WERI-Rb-1 (cell line): ENCODE results near the gene PSMA2.

Experiments
- DNase-seq: peaks from one replicate; pipeline ENCODE4 v3.0.0-alpha.2; 2020
- H3K27ac ChIP-seq: fragments of 250-450 bp; sonication (Bioruptor Pico); 2 replicates; pipeline ENCODE4 v1.5.1; 2020; ENCODE audit warnings: mild to moderate bottlenecking, moderate library complexity
- H3K27me3 ChIP-seq: fragments of 250-450 bp; sonication (Bioruptor Pico); 2 replicates; pipeline ENCODE4 v1.5.1; 2021; ENCODE audit warnings: mild to moderate bottlenecking, low read depth, moderate library complexity; ENCODE audit not compliant: insufficient read depth, severe bottlenecking
- H3K36me3 ChIP-seq: fragments of 250-450 bp; sonication (Bioruptor Pico); 2 replicates; pipeline ENCODE4 v1.5.1; 2020; ENCODE audit warnings: mild to moderate bottlenecking, moderate library complexity
- H3K4me3 ChIP-seq: 2 replicates; pipeline ENCODE4 v1.5.1; 2011; ENCODE audit warnings: low read depth, mild to moderate bottlenecking, control low read depth, low read length
- H3K9me3 ChIP-seq: fragments of 250-450 bp; sonication (Bioruptor Pico); 2 replicates; pipeline ENCODE4 v1.5.1; 2021; ENCODE audit warnings: mild to moderate bottlenecking, moderate library complexity; ENCODE audit not compliant: severe bottlenecking
- CTCF ChIP-seq: IDR thresholded peaks from 2 replicates; pipeline ENCODE4 v1.5.1; 2011; ENCODE audit warnings: low read depth, mild to moderate bottlenecking, control low read depth, inconsistent platforms, low read length

The PSMA2 gene

DNA sequence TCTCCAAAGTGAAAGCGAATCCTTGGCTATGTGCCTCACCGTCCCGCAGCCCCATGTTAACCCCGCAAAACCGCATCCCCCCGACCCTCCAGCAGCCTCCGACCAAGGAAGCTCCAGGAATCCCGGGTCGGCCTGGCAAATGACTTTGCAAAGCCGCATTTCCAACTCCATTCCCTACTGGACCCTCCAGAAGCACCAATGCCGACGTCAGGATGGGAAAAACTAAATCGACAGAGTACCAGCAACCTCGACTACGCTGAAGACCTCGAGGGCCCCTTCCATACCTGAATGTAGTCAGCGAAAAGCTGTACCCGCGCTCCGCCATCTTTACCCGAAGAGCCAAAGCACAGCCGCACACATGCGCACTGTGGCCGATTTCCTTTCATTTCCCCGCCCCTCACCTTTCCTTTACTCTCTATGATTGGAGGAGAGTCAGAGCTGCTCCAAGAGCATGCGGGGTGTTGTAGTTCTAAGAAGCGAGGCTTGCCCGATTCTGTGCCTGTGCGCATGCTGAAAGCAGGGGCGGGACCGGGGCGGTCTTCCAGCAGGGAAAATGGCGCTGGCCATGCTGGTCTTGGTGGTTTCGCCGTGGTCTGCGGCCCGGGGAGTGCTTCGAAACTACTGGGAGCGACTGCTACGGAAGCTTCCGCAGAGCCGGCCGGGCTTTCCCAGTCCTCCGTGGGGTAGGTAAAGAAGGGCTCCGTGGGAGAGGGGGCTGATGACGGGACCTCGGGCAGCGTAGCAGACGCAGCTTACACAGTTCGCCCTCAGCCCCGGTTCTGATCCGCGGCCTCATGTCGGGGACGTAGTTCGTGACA is at the start of gene PSMA2, which contains the start of gene MRPL32:
PSMA2 (minus strand) TSS at position 341 of the 818 bp plus-strand sequence; CDS start at position 325, 16 bp downstream.
MRPL32 (plus strand) TSS at position 543 of the 818 bp plus-strand sequence; CDS start at position 554, 11 bp downstream.
- peak within 1 kb of the TSS; percentile 96 for H3K4me3 ChIP-seq
- TF ChIP-seq CTCF = no peak
- H3K27ac ChIP-seq = peak within 1 kb of the TSS; percentile 84
- H3K9me3 ChIP-seq = no peaks in the 10 kb centered on the region
- DNase-seq = peak; percentile 96
- H3K27me3 ChIP-seq = no peaks in the 10 kb centered on the region
- H3K36me3 ChIP-seq = peaks cover 26% of the 10 kb centered on the region

- Histone ChIP-seq H3K4me3 (no peak overlapping the region), H3K9me3 (peaks cover 8% of the 10 kb centered on the region), H3K27ac (no peak overlapping the region), H3K36me3 (no peaks in the 10 kb centered on the region), H3K27me3 (no peaks in the 10 kb centered on the region)
- no peak for TF ChIP-seq CTCF
- DNase-seq = no peak
Observed at GRCh38 chr7:42981601-42982000, 49.6 kb upstream of the PSMA2 start.

DNA sequence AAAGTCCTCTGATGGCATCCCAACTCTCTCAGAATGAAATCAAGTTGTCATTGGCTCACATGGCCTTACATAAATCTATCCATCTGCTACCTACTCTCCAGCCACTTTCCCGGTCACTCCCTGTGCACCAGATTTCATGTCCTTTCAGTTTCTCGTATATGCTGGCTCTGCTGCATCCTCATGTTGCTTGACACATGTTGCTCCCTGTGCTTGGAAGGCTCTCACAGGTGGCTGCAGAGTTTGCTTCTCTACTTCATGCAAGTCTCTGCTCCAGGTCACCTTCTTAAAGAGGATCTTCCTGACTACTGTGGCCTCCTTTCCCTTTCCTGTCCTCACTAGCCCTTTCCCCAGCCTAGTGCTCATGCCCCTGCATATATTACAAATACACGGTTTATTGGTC is 48.5 kb upstream of the PSMA2 start:
- no peak overlapping the region for H3K4me3 ChIP-seq
- no peak for TF ChIP-seq CTCF
- no peak overlapping the region for H3K27ac ChIP-seq
- no peak for DNase-seq
- no peaks in the 10 kb centered on the region for H3K36me3 ChIP-seq
- H3K9me3 ChIP-seq = peaks cover 8% of the 10 kb centered on the region
- H3K27me3 ChIP-seq = no peaks in the 10 kb centered on the region

DNA sequence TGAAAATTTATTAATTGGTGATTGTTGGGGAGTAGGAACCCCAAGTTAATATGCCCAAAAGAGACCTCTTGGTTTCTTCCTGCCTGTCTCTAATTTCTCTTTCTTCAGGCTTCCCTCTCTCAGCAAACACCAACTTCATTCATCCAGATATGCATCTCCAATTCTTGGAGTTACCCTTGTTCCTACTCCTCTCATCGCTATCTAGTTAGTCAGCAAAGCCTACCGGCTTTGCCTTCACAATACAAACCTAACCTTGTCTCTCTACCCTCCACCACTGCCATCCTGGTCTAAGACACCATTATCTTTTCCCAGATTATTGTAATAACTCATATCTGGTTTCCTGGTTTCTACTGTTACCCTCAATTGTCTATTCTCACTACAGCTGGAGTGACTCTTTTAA is 48.1 kb upstream of the PSMA2 start:
- no peaks in the 10 kb centered on the region for H3K27me3 ChIP-seq
- TF ChIP-seq CTCF = no peak
- DNase-seq = no peak
- peaks cover 8% of the 10 kb centered on the region for H3K9me3 ChIP-seq
- no peak overlapping the region for H3K27ac ChIP-seq
- no peaks in the 10 kb centered on the region for H3K36me3 ChIP-seq
- no peak overlapping the region for H3K4me3 ChIP-seq

GRCh38 chr7:42978496-42978895 is 46.5 kb upstream of the PSMA2 start:
- H3K4me3 ChIP-seq = no peak overlapping the region
- no peaks in the 10 kb centered on the region for H3K27me3 ChIP-seq
- DNase-seq = no peak
- no peak overlapping the region for H3K27ac ChIP-seq
- no peak for TF ChIP-seq CTCF
- H3K36me3 ChIP-seq = no peaks in the 10 kb centered on the region
- H3K9me3 ChIP-seq = no peaks in the 10 kb centered on the region
